Suprapubic skin (tissue), 3 donors: ENCODE data around the gene NFKBIE.

Experiments used
- POLR2AphosphoS5 ChIP-seq, 3 donors: sonication (generic); formaldehyde crosslinking; IDR thresholded peaks; one replicate each; pipeline ENCODE4 v1.6.1; 2017; ENCODE audit warnings: antibody characterized with exemption in 3 of 3
- TF ChIP-seq, protein P1 (sequence below), 2 donors: fragments of 200-600 bp in 1 of 2; fragments of 450-650 bp in 1 of 2; sonication (generic) in 1 of 2; IDR thresholded peaks; one replicate each; pipeline ENCODE4 v1.5.1; 2016 to 2019; ENCODE audit warnings: antibody characterized with exemption in 2 of 2, mild to moderate bottlenecking in 1 of 2, moderate library complexity in 1 of 2

DNA sequence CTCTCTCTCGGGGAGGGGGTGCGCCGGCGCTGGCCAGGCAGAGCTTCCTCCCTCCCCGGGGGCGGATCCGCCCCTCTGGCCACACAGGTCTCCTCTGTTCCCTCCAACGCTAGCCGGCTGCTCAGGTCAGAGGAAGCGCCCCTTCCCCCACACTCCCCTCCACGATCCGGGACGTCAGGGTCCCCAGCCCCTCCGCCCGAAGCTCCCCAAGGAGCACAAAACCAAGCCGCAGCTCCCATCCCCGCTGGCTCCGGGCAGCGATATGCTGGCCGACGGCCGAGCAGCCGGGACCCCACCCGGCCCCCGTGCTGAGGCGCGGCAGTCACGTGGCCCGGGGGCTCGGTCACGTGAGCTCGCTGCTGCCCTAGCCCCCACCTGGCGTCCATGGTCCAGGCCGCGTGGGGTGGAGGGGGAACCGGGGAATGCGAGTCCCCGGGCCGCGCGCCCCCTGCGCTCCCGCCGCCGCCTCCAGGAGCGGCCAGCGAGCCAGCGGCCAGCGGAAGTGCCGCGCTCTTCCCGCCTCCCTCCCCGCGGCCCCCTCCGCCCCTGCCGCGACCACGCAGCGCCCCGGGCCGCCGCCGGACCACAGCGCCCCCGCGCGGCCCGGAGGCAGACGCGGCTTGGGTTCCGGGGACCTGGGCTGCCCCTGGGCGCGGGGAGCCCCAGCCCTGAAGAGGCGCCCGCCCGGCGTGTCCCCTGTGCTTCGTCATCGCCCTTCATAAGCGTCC is 8.2 kb downstream of the NFKBIE start, which contains the start of gene SLC35B2:
- TF ChIP-seq, protein P1, sequence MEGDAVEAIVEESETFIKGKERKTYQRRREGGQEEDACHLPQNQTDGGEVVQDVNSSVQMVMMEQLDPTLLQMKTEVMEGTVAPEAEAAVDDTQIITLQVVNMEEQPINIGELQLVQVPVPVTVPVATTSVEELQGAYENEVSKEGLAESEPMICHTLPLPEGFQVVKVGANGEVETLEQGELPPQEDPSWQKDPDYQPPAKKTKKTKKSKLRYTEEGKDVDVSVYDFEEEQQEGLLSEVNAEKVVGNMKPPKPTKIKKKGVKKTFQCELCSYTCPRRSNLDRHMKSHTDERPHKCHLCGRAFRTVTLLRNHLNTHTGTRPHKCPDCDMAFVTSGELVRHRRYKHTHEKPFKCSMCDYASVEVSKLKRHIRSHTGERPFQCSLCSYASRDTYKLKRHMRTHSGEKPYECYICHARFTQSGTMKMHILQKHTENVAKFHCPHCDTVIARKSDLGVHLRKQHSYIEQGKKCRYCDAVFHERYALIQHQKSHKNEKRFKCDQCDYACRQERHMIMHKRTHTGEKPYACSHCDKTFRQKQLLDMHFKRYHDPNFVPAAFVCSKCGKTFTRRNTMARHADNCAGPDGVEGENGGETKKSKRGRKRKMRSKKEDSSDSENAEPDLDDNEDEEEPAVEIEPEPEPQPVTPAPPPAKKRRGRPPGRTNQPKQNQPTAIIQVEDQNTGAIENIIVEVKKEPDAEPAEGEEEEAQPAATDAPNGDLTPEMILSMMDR (IDR thresholded peaks at IDR 0.05), result peak; percentile 53 to 87
- no peak for TF ChIP-seq POLR2AphosphoS5 (IDR thresholded peaks at IDR 0.05)
